H1 (cell line): ENCODE measurements around the gene SPAG17. TPM values are rescaled to one million over a fixed set of nuclear protein-coding genes. Genes with fewer than 3 reads are reported as not detected.

Experiments used
- CTCF ChIA-PET: fragments of 300-600 bp; sonication (Branson Sonifier 250); formaldehyde crosslinking; loops from one replicate; lab custom pipeline; 2021; ENCODE audit not compliant: partially characterized antibody; lab: Charles Lee
- POLR2A ChIA-PET: fragments of 300-600 bp; sonication (Branson Sonifier 250); formaldehyde crosslinking; loops from one replicate; lab custom pipeline; 2021; ENCODE audit warnings: inconsistent platforms; ENCODE audit not compliant: partially characterized antibody; lab: Charles Lee
- DNase-seq, 2 experiments: peaks; one replicate each; pipeline versions ENCODE4 v3.0.0 to v3.0.0-alpha.2; 2010 to 2022; ENCODE audit warnings: low spot score in 2 of 2, low read depth in 1 of 2, mixed read lengths in 1 of 2
- FAIRE-seq: peaks from 2 replicates; lab custom pipeline; 2011; peaks lifted over from hg19 to GRCh38; lab: Jason Lieb, UNC
- H2AFZ ChIP-seq: 2 replicates; pipeline ENCODE4 v1.8.1; 2012; ENCODE audit warnings: low read length, inconsistent platforms
- H2AK5ac ChIP-seq: 2 replicates; pipeline ENCODE4 v1.6.1; 2013; ENCODE audit warnings: low read depth, low read length
- H2BK120ac ChIP-seq: replicated peaks from 2 replicates; pipeline ENCODE3; 2013; ENCODE audit warnings: low read depth, low read length, inconsistent platforms
- H2BK12ac ChIP-seq: 2 replicates; pipeline ENCODE4 v1.6.1; 2013; ENCODE audit warnings: low read depth, low read length
- H2BK15ac ChIP-seq: 2 replicates; pipeline ENCODE4 v1.6.1; 2013; ENCODE audit warnings: low read length
- H2BK20ac ChIP-seq: 2 replicates; pipeline ENCODE4 v1.6.1; 2013; ENCODE audit warnings: low read length
- H2BK5ac ChIP-seq: 2 replicates; pipeline ENCODE4 v1.6.1; 2013; ENCODE audit warnings: low read depth, low read length
- H3K14ac ChIP-seq: 2 replicates; pipeline ENCODE4 v1.6.1; 2013; ENCODE audit warnings: inconsistent platforms; ENCODE audit not compliant: insufficient read length
- H3K18ac ChIP-seq: 2 replicates; pipeline ENCODE4 v1.6.1; 2013; ENCODE audit warnings: low read length; ENCODE audit errors: extremely low read depth
- H3K23ac ChIP-seq: 2 replicates; pipeline ENCODE4 v1.6.1; 2013; ENCODE audit warnings: inconsistent platforms; ENCODE audit not compliant: insufficient read length
- H3K23me2 ChIP-seq: 2 replicates; pipeline ENCODE4 v1.6.1; 2013; ENCODE audit warnings: low read depth, low read length
- H3K27ac ChIP-seq: 2 replicates; pipeline ENCODE4 v1.6.1; 2011; ENCODE audit warnings: low read depth, low read length, inconsistent platforms
- H3K27me3 ChIP-seq, 4 experiments: replicated peaks in 1 of 4; 1 replicate in 1 of 4; 2 replicates in 3 of 4; pipeline versions ENCODE4 v1.6.1 to v1.8.1; 2011 to 2013; ENCODE audit warnings: low read length in 3 of 4, mild to moderate bottlenecking in 3 of 4, inconsistent platforms in 2 of 4, mixed read lengths in 2 of 4, moderate library complexity in 1 of 4; ENCODE audit not compliant: control insufficient read depth in 3 of 4, insufficient read depth in 3 of 4; ENCODE audit errors: extremely low read depth in 1 of 4
- H3K36me3 ChIP-seq, 4 experiments: 2 replicates each; pipeline versions ENCODE4 v1.6.1 to v1.8.1; 2011 to 2013; ENCODE audit warnings: mild to moderate bottlenecking in 4 of 4, low read length in 3 of 4, moderate library complexity in 2 of 4, control low read depth in 1 of 4, inconsistent platforms in 1 of 4; ENCODE audit not compliant: insufficient read depth in 4 of 4, control insufficient read depth in 2 of 4
- H3K4ac ChIP-seq: replicated peaks from 2 replicates; pipeline ENCODE3; 2013; ENCODE audit warnings: low read length, low read depth, mixed read lengths, inconsistent platforms; ENCODE audit not compliant: insufficient read length
- H3K4me1 ChIP-seq, 4 experiments: replicated peaks in 1 of 4; 1 replicate in 1 of 4; 2 replicates in 3 of 4; pipeline versions ENCODE4 v1.6.1 to v1.8.1; 2011 to 2013; ENCODE audit warnings: low read length in 3 of 4, inconsistent platforms in 2 of 4, mixed read lengths in 1 of 4; ENCODE audit not compliant: insufficient read depth in 4 of 4, control insufficient read depth in 3 of 4
- H3K4me2 ChIP-seq, 2 experiments: 2 replicates each; pipeline versions ENCODE4 v1.6.1 to v1.8.1; 2011 to 2013; ENCODE audit warnings: low read depth in 2 of 2, low read length in 2 of 2, control low read depth in 1 of 2, inconsistent platforms in 1 of 2, mild to moderate bottlenecking in 1 of 2; ENCODE audit not compliant: insufficient read depth in 1 of 2
- H3K4me3 ChIP-seq, 4 experiments: fragments of 200-600, 300-600 bp in 1 of 4; sonication (generic), shearing (Covaris generic), sonication (Bioruptor Twin) in 1 of 4; 2 replicates each; pipeline versions ENCODE4 v1.5.1 to v1.8.1; 2011 to 2016; ENCODE audit warnings: low read length in 4 of 4, low read depth in 3 of 4, control low read depth in 2 of 4, inconsistent platforms in 2 of 4, mild to moderate bottlenecking in 2 of 4, mixed read lengths in 1 of 4, moderate library complexity in 1 of 4; ENCODE audit not compliant: insufficient read depth in 2 of 4; ENCODE audit errors: extremely low read depth in 1 of 4
- H3K56ac ChIP-seq: replicated peaks from 2 replicates; pipeline ENCODE3; 2013; ENCODE audit warnings: low read depth, mild to moderate bottlenecking, mixed read lengths, low read length, inconsistent platforms; ENCODE audit not compliant: insufficient read length
- H3K79me1 ChIP-seq: 2 replicates; pipeline ENCODE4 v1.6.1; 2013; ENCODE audit warnings: low read depth, low read length, control low read depth
- H3K79me2 ChIP-seq, 2 experiments: 2 replicates each; pipeline versions ENCODE4 v1.6.1 to v1.8.1; 2012 to 2013; ENCODE audit warnings: low read length in 2 of 2, mild to moderate bottlenecking in 2 of 2, inconsistent platforms in 1 of 2; ENCODE audit not compliant: insufficient read depth in 2 of 2, control insufficient read depth in 1 of 2
- H3K9ac ChIP-seq, 4 experiments: replicated peaks in 1 of 4; 1 replicate in 1 of 4; 2 replicates in 3 of 4; pipeline versions ENCODE4 v1.6.1 to v1.8.1; 2011 to 2013; ENCODE audit warnings: low read depth in 3 of 4, low read length in 3 of 4, control low read depth in 2 of 4, mild to moderate bottlenecking in 2 of 4, moderate library complexity in 2 of 4, inconsistent platforms in 1 of 4; ENCODE audit errors: extremely low read depth in 1 of 4
- H3K9me3 ChIP-seq, 2 experiments: 2 replicates each; pipeline versions ENCODE4 v1.6.1 to v1.8.1; 2012 to 2013; ENCODE audit warnings: mild to moderate bottlenecking in 2 of 2, moderate library complexity in 2 of 2, control low read depth in 1 of 2, inconsistent platforms in 1 of 2, low read depth in 1 of 2, low read length in 1 of 2, mixed read lengths in 1 of 2; ENCODE audit not compliant: insufficient read depth in 2 of 2
- H4K20me1 ChIP-seq, 2 experiments: replicated peaks in 1 of 2; 2 replicates each; pipeline versions ENCODE3 to v1.8.1; 2011 to 2013; ENCODE audit warnings: inconsistent platforms in 2 of 2, low read length in 2 of 2, mild to moderate bottlenecking in 1 of 2; ENCODE audit not compliant: insufficient read depth in 2 of 2, control insufficient read depth in 1 of 2
- H4K5ac ChIP-seq: 2 replicates; pipeline ENCODE4 v1.6.1; 2013; ENCODE audit warnings: low read length, low read depth, mixed read lengths, inconsistent platforms; ENCODE audit not compliant: insufficient read length
- H4K8ac ChIP-seq: 2 replicates; pipeline ENCODE4 v1.8.0; 2013; ENCODE audit warnings: mild to moderate bottlenecking, moderate library complexity, low read length, inconsistent platforms; ENCODE audit not compliant: insufficient read depth; ENCODE audit errors: extremely low read depth
- H4K91ac ChIP-seq: replicated peaks from 2 replicates; pipeline ENCODE3; 2013; ENCODE audit warnings: low read length, mixed read lengths, inconsistent platforms; ENCODE audit not compliant: insufficient read length
- CTCF ChIP-seq, 3 experiments: IDR thresholded peaks; 1 replicate in 2 of 3; 2 replicates in 1 of 3; pipeline versions ENCODE4 v1.5.1 to v1.6.1; 2011; ENCODE audit warnings: low read length in 3 of 3, mild to moderate bottlenecking in 3 of 3, inconsistent platforms in 2 of 3, low read depth in 1 of 3, moderate library complexity in 1 of 3; ENCODE audit not compliant: insufficient read depth in 1 of 3; ENCODE audit errors: control extremely low read depth in 1 of 3
- EZH2 ChIP-seq: fragments of 200-600 bp; sonication (generic); IDR thresholded peaks from 2 replicates; pipeline ENCODE4 v1.7.1; 2012; ENCODE audit warnings: low read depth, mild to moderate bottlenecking, moderate library complexity, low read length, inconsistent platforms; ENCODE audit not compliant: severe bottlenecking
- PHF8 ChIP-seq: fragments of 200-600 bp; sonication (generic); conservative IDR thresholded peaks from 2 replicates; pipeline ENCODE4 v1.7.1; 2012; ENCODE audit warnings: low read depth, mild to moderate bottlenecking, inconsistent platforms, low read length, moderate library complexity
- POU5F1 ChIP-seq: IDR thresholded peaks from 2 replicates; pipeline ENCODE4 v1.6.1; 2011; ENCODE audit warnings: low read depth, mild to moderate bottlenecking, low read length, moderate library complexity
- RAD21 ChIP-seq, 2 experiments: IDR thresholded peaks in 1 of 2; conservative IDR thresholded peaks in 1 of 2; 2 replicates each; pipeline ENCODE4 v1.6.1; 2011; ENCODE audit warnings: low read depth in 2 of 2, low read length in 2 of 2, improper control_type of control experiment in 1 of 2, inconsistent platforms in 1 of 2, mild to moderate bottlenecking in 1 of 2, moderate library complexity in 1 of 2
- SAP30 ChIP-seq: fragments of 300-600 bp; sonication (generic); IDR thresholded peaks from 2 replicates; pipeline ENCODE4 v1.7.1; 2012; ENCODE audit warnings: low read length, moderate library complexity, mild to moderate bottlenecking, inconsistent platforms; ENCODE audit not compliant: insufficient read depth, insufficient replicate concordance
- SIN3A ChIP-seq, 2 experiments: IDR thresholded peaks in 1 of 2; conservative IDR thresholded peaks in 1 of 2; 2 replicates each; pipeline ENCODE4 v1.6.1; 2011 to 2012; ENCODE audit warnings: low read length in 2 of 2, improper control_type of control experiment in 1 of 2, low read depth in 1 of 2, mild to moderate bottlenecking in 1 of 2
- WGBS, 2 experiments: shearing (Covaris generic) in 1 of 2; methylation state at CpG; one replicate each; pipeline versions ENCODE4 v1.1.6 to v1.1.7; 2013 to 2015; ENCODE audit warnings: low lambda C conversion rate in 2 of 2, mixed read lengths in 2 of 2, inconsistent platforms in 1 of 2, low coverage in 1 of 2, missing lambda C conversion rate in 1 of 2; ENCODE audit not compliant: insufficient replicate concordance in 2 of 2, insufficient coverage in 1 of 2, insufficient read length in 1 of 2; ENCODE audit errors: extremely low coverage in 1 of 2, missing lambda C conversion rate in 1 of 2; 5-methylcytosine and 5-hydroxymethylcytosine counted together
- polyA plus RNA-seq, 7 experiments: library from polyadenylated mRNA; depleted of rRNA in 3 of 7; stranded (reverse) in 5 of 7; unstranded in 2 of 7; fragments of >200 nt in 5 of 7; fragments of 200-250 nt in 2 of 7; gene quantifications; 1 replicate in 5 of 7; 2 replicates in 1 of 7; 4 replicates in 1 of 7; pipeline versions ENCODE4 v1.2.1 to v1.2.3, GENCODE V29; 2011 to 2013; ENCODE audit warnings: missing spikeins in 2 of 7, mixed read lengths in 2 of 7
- total RNA-seq: library from RNA; stranded (reverse); fragmentation: NEBNext Ultra II Directional; extraction: Animal tissue kit (Norgen Biotek cat#: 25700); gene quantifications from 2 replicates; pipeline ENCODE4 v1.2.1, GENCODE V29; 2021

SPAG17 gene
- total and polyA plus RNA-seq, 2 of the 8 experiments (the other 6 are each of a cell fraction or from before 2014, with no cell fraction given) = 0.56 to 0.62 TPM

- Histone ChIP-seq H2AK5ac (no peak overlapping the region), H4K20me1 (peaks cover 9 to 12% of the 10 kb centered on the region in 2 experiments), H2AFZ (peak overlapping the region; percentile 88), H3K23me2 (peaks cover 9% of the 10 kb centered on the region), H3K9me3 (no peaks in the 10 kb centered on the region), H3K4ac (no peak overlapping the region), H3K27ac (no peak overlapping the region), H3K18ac (no peak overlapping the region; the same call in 1 of the 2 replicates), H3K9ac (peak overlapping the region; percentile 30 to 54 (median 44); a peak in 6 of 7 replicates), H2BK12ac (no peak overlapping the region), H3K4me2 (peak overlapping the region; percentile 92 to 93), H3K79me1 (peaks cover 11% of the 10 kb centered on the region), H3K4me3 (peak overlapping the region; percentile 86 to 98 (median 92)), H3K23ac (no peak overlapping the region), H3K56ac (peak overlapping the region; percentile 33), H3K27me3 (no peaks in the 10 kb centered on the region), H2BK5ac (0 out of 2 replicates have a peak overlapping the region, but pooled peaks have one; percentile 10), H2BK15ac (no peak overlapping the region), H3K14ac (no peak overlapping the region), H4K8ac (no peak overlapping the region), H3K4me1 (peaks cover 0 to 8% (median 3%) of the 10 kb centered on the region in 4 experiments; a peak in 4 of 7 replicates), H4K5ac (no peak overlapping the region), H4K91ac (no peak overlapping the region), H2BK20ac (no peak overlapping the region), H2BK120ac (no peak overlapping the region), H3K79me2 (peaks cover 25 to 93% of the 10 kb centered on the region in 2 experiments), H3K36me3 (peaks cover 0 to 7% (median 1%) of the 10 kb centered on the region in 4 experiments; a peak in 4 of 8 replicates)
- CTCF ChIA-PET = interaction anchor here (0.5 to 3.1 kb wide), 10 partner anchors 9 to 1301 kb away, joined by 3 to 14 read pairs (median 3); no protein-coding TSS in a partner anchor
- DNase-seq (peak; percentile 9 to 57), FAIRE-seq (peak; percentile 36)
- POLR2A ChIA-PET = interaction anchor here (0.8 to 2.0 kb wide), 5 partner anchors 8 to 323 kb away, joined by 3 to 7 read pairs (median 3); no protein-coding TSS in a partner anchor
- peak; percentile 91 for TF ChIP-seq SAP30
- TF ChIP-seq PHF8 = 0 out of 2 replicates have a peak, but pooled peaks have one; percentile 6
- TF ChIP-seq CTCF (IDR thresholded peaks at IDR 0.05; ENCODE audit: control extremely low read depth in 1 of 3, insufficient read depth in 1 of 3, low read depth in 1 of 3, low read length in 3 of 3) = peak in 2 of 3 experiments; percentile 22 to 44; a peak in 2 of 4 replicates
- TF ChIP-seq SIN3A (conservative IDR thresholded peaks at IDR 0.05 in 1 of 2, IDR thresholded peaks at IDR 0.05 in 1 of 2; ENCODE audit: low read depth in 1 of 2, low read length in 2 of 2) = peak in 1 of 2 experiments; percentile 87; a peak in 2 of 4 replicates
- no peak for TF ChIP-seq EZH2
- TF ChIP-seq RAD21 (IDR thresholded peaks at IDR 0.05 in 1 of 2, conservative IDR thresholded peaks at IDR 0.05 in 1 of 2; ENCODE audit: low read depth in 2 of 2, low read length in 2 of 2) = peak in 1 of 2 experiments; percentile 38; a peak in 2 of 4 replicates
- no peak for TF ChIP-seq POU5F1
- 1% methylated on average over 19 of the region's 24 CpGs; no CpG with 5 or more reads in 1 of the 2 experiments for WGBS, 2 experiments
Observed at GRCh38 chr1:117928881-117929342, 256.1 kb downstream of the SPAG17 start.
